HG03460 (cell line): Measurements from ENCODE around the gene CCDC71.

Experiments used
- ATAC-seq: cut with Tn5 transposase; IDR thresholded peaks from one replicate; pipeline ENCODE4 v1.9.1; 2021; ENCODE audit not compliant: unreplicated experiment

Gene CCDC71

GRCh38 chr3:49170744-49171118 lies 4.6 kb upstream of the CCDC71 start:
- no peak for ATAC-seq

- no peak for ATAC-seq
Observed at GRCh38 chr3:49166752-49167556, 823 bp upstream of the CCDC71 start.

DNA sequence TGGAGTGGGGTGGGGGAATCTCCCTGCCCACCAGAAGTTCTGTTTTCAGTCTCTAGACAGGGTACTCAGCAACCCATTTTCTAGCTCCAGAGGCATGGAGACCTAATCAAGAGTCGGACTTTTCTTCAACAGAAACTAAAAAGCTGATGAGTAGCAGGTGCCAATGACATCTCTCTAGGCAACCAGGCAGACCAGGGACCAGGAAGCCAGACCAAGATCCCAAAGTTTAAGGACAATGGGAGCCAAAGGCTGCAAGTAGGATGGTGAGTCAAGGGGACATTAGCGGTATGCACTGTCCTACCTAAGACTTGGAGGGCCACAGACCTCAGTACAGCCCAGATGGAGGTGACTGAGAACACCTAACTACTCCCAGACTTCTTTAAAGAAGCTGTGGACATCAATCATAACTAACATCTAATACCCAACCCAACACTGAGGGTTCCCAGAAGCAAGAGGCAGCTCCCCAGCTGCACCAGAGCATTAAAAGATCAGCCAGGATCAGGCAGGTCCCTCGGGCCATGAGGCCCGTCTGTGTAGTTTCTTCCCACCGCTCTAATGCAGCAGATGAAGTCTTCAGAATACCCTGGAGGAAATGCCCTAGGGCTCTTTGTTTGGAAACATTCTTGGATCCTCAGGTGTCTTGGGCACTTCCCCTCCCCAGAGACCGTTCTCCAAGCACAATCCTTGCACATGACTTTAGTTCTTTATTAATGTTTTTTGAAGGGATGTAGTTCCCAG lies 979 bp downstream of the CCDC71 start:
- no peak for ATAC-seq

DNA sequence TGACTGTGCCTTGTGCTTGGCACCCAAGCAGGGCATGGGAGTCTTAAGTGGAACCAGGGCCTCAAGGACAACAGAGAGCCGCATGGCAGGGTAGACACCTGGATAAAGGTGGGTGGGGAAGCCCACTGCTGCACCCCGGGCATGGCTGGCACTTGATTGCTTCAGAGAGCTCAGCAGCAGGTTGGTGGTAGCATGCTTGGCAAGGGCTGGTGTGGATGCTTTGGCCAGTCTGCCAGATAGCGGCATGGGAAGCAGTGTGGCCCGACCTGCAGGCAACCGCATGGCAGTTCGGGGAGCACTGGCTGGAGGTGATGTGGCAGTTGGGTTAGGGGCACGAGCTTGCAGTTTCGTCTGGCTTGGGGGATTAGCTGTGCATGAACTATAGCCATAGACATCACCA lies 2.5 kb downstream of the CCDC71 start:
- ATAC-seq = no peak

DNA sequence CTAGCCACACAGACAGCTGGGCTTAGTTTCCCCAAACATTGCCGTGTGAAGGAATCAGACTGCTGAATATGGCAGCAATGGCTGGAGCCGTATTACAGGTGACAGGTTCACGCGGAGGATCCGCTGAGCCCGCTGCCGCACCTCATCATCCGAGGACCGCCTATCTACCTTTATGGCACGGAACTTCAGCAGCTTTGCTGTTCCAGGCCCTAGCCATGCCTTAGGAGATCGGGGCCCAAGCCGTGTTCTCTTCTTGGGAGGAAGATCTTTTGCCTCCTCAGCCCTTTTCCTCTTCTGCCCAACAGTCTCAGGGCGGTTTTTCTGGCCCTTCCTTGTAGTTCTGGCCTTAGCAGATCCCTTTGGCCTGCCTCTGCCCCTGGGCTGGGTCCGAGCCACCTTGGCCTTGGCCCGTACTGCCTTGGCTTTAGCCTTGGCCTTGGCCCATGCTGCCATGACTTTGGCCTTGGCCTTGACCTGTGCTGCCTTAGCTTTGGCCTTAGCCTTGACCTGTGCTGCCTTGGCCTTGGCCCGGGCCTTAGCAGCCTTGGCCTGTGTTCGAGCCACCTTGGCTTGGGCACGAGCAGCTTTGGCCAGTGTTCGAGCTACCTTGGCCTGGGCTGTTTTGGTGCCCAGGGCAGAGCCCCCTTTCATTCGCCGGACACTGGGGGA lies 3.2 kb downstream of the CCDC71 start:
- ATAC-seq = no peak

DNA sequence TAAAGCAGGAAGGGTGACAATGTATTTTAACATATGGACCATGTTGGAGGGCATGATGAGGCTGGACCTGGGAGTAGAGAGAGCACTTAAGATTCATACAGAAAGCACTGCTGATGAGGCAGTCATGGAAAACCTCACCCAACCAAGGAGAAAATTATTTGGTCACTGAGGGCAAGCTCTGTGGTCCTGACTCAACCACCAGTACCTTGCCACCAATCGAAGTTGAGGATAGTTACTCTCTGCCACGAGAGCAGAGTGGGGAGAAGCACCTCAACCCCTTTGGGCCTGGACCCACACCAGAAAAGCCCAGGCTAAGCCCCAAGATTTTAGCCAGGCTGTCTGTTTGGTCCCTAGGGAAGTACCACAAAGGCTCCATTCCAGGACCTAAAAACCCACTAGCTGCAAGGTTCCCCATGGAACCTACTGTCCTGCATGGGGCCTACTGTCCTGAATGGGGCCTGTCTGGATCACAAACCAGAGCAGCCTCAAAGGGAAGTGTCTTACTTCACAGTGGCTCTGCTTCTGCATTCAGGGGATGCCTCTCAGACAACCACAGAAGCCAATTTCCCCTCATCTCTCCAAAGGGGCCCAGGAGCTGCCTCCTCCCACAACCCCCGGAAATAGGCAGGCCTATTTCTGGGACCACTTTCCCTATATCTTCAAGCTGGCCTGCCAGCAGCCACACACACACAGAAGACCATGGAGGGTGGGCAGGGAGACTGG lies 4.2 kb downstream of the CCDC71 start:
- ATAC-seq = no peak

- no peak for ATAC-seq
Observed at GRCh38 chr3:49161197-49161596, 4.9 kb downstream of the CCDC71 start.

DNA sequence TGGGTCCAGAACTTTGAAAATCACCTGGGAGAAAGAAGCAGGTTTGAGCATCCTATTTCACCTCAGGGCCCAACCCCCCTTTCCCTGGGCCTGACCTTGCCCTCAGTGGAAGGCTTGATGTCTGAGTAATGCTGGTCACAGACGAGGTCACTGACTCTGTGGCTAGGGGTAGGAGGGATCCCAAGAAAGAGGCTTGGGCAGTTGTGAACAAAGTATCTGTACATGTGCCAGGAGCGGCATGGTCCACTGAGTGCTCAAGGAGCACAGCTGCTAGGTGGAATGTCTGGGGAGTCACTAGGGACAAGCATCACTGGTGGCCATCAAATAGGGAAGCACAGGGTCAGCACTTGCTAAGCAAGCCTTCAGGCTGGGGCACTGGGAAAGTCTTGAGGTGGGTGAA lies 7.3 kb downstream of the CCDC71 start:
- ATAC-seq = no peak

DNA sequence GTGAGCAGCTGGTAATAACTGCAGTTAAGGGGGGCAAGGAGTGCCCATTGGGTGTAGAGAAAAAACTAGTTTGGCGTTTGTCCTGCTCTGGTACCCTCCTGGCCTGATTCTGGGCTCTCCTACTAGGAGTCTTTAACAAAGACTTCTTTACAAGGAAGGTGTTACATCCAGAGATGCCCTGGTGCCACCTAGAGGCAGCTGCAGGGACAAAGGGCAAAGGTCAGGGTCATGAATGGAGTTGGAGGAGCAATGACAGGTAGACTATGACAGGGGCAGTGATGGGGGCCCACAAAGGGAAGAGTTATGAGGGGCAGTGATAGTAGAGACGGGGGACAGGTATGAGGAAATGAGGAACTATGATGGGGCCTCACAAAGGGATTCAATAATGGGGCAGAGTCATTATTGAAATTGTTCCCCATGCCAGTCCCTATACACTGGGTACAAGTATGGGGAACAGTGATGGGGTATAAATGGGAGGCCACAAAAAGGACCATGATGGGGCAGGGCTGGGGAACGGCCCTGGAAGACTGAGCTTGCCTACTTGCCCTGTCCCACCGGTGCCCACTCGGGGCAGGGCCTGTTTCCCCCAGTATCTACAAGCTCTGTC lies 7.9 kb downstream of the CCDC71 start:
- ATAC-seq = no peak

- ATAC-seq = no peak
Observed at GRCh38 chr3:49157289-49157688, 8.8 kb downstream of the CCDC71 start.

DNA sequence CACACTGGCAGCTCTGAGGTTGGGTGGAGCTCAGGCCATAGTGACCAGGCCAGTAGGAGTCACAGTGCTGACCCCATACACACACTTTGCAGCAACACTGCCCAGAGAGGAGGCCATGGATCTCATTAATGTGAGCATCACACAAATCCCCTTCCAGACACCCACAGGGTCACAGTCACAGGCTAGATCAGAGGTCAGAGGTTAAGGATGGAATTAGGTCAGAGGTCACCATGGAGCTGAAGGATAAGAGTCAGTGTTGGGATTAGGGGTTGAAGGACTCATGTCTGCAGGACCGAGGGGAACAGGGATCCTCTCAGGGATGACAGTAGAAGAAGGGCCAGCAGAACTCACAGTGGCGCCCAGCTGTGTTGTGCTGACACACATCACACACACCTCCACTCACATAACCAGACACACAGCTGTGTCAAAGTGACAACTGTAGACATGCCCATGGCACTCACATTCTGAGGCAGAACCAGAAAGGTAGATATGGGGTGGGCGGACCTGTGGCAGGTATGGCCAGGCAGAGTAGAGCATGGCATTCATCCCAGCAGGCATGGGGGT lies 12.7 kb downstream of the CCDC71 start:
- ATAC-seq = no peak

DNA sequence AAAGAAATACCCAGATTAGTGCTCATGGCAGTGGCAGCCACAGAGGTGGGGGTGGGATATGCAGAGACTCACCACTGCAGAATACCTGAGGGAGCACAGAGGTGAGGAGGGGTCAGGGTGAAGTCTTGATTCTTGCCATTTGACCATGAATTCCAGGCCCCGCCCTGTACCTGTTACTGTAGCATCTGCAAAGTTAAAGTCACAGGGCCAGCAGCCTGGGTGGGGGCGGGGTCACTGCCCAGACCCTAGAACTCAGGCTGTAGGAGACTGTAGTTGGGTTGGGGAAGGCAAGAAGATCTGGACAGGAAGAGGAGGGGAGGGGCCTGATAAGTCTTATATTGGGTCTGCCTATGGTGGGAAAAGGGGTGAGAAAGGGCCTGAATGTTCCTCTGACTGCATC lies 14.5 kb downstream of the CCDC71 start:
- no peak for ATAC-seq

- ATAC-seq = no peak
Observed at GRCh38 chr3:49148159-49148558, 18.0 kb downstream of the CCDC71 start.

DNA sequence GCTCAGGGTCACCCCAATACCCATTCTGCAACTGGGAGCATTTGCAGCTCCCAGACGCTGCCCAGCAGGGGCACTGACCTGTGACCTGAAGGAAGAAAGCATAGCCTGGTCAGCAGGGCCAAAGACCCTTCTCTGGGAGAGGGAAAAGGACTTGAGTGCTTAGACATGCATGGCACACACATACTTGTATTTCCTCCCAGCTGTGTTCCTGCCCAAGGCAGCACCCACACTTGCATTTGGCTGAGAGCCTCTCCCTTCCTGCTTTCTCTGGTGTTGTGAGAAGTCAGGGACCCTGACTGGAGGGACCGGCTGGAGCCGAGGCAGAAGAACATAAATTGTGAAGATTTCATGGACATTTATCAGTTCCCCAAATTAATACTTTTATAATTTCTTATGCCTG lies 26.1 kb downstream of the CCDC71 start:
- ATAC-seq = no peak

GRCh38 chr3:49135499-49135898 lies 30.6 kb downstream of the CCDC71 start:
- no peak for ATAC-seq

DNA sequence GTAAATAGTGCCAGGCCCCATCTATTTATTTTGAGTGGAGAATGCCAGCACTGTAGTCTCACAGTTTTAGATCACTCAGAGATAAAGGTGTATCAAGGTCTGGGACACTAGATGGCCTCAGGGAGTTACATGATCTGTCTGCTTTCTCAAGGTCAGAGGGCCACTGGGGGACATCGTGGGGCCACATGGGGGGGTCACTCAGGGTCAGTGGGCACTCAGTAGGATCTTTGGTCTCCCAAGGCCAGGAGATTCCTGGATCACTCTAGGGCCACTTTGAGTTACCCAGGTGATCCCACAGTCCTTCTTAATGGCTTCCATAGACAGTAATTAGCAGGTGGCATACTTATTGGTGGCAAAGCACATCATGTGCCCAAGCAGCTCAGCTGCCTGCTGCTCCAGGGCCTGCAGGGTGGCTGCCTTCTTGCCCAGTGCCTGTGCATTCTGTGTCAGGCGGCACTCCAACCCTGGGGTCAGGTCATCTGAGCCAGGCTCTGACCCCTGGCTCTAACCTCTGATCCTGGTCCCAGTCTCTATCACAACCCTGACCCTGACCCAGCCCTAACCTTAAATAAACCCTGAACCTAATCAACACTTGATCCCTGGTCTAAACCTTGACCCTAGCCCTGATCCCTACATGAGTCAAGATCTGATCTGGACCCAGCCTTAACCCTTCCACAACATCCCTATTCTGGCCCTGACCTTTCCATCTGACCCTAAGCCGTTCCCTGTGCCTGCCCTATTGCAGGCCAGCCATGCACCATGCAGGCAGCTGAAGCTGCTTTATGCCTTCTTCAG lies 31.5 kb downstream of the CCDC71 start:
- no peak for ATAC-seq

DNA sequence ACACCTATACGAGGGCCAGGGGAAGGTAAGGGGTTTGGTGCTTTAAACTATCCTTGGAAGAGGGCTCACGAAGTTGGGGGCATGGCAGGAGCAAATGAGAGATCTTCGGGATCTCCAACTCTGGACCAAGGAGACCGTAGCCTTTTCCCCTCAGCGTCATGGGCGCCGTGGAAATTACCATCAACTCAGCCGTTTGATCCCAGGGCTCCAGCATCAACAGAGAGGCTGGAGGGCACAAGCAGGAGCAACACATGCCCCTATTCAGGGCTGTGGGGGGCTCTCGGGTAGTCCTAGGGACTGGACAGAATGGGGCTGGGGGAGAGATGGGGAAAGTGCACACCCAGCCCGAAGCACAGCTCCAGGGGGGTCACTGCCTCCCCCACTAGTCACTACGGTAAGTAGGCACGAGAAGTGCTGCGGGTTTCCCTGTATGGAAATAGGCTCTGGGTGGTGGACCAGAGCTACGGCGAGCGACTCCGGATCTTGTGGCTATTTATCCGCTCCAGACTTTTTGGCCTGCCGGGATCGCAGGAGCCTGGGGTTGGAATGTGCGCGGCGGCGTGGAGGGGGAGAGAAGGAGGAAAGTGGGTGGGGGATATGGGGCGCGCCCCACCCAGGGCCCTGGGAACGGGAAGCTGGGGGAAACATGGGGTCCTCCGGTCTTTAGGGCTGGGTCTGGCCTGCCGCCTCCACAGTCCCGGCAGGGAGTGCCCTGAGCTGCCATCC lies 32.7 kb downstream of the CCDC71 start:
- ATAC-seq = no peak

DNA sequence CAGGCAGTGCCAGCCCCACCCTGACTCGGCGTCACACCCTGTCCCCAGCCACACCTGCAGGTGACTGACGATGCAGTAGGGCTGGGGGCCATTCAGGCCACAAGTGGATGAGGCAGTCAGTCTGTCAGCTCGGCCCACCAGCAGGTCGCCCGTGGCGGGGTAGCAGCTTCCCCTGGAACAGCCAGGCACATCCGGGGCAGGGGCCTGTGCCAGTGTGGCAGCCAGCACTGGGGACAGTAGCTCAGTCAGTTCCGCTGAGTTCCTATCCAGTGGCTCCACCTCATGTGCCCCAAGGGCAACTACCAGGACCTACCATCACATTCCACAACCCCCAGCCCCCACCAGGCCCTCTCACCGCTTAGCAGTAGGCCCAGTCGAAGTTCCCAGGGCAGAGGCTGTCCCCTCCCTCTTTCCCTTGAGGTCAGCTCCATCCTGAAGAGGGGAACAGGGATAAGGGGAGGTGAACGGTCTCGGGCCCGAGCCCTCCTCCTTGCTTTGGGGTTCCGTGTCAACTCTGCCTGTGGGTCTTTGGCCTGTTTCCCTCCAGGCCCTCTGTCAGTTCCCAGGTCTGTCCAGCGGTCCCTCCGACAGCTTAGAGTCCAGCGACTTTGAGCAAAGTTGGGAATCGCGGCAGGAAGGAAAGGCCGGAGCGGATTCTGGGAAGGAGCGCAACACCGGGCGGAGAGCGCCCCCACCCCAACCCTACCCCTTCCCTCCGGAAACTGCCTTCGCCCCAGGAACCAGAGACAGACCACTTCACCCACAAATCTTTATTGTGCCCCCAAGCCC lies 33.5 kb downstream of the CCDC71 start, which contains the start of gene LAMB2:
LAMB2 (minus strand) TSS at position 614 of the 789 bp plus-strand sequence; CDS start at position 431, 183 bp downstream.
- no peak for ATAC-seq
